ENCODE data around the gene MGAT1.

Gene MGAT1

GRCh38 chr5:180823940-180824629 is 21.5 kb upstream of the MGAT1 start:
- DNase-seq, result no peak

DNA sequence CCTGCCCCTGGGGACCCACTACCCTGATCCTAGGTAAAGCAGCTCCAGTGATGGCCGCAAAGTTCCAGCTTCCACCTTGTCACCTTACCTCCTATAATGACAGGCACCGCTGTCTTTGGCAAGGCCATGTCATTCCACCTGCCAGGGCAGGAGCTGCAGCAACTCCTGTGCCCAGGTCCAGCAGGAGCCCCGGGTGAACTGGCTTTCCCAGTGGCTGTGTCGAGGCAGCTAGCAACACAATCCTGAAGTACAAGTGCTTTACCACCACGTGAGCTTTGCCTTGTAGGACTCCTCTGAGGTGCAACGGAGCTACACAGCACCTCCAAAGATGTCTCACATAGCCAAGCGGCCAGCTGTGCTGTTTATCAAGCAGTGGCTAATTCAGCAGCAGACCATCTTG is 20.7 kb upstream of the MGAT1 start:
- DNase-seq, result no peak

DNA sequence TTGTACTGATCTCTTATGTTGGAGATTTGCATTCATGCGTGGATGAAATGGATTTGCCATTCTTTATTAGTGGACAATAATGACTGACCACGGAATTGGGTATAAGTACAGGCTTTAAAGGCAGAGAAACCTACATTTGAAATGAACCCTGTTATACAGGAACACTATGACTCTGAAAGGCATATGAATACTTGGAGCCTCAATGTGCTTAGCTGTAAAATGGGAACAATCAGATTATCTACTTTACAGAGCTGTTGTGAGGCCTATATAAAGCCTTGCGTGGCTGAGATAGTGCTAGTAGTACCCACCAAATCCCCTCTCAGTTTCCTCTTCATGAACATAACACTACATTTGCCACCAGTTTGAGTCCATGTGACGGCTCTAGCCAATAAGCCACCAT is 18.9 kb upstream of the MGAT1 start:
- no peak for DNase-seq

GRCh38 chr5:180820788-180821321 is 18.2 kb upstream of the MGAT1 start:
- no peak for DNase-seq

DNA sequence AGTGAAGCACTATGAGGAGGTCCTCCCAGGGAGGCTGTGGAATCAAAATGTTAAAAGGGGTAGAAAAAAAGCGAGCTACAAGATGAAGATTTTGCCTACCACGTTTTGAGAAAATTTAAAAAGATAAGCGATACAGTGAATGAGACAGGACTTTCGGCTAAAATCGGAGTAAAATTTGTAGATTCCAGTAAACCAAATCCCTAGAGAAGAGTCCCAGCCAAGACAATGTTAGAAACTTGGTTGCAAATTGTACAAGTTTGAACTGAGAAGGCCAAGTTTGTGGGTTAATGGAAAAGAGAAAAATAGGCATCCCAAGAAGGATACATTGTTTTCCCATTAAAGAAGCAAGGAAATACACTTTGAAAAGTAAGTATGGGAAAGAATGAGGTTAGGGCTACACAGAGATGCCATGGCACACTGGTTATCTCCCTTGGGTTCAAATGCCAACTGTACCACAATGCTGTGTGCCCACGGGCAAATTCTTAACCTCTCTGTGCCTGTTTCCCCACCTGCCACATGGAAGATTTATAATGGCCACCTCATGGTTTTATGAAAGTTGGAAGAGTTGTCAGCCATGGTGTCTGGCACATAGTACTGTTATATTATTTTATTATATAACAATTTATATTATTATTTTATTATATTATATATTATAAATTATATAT is 16.2 kb upstream of the MGAT1 start:
- DNase-seq, result no peak

- DNase-seq, result no peak
These were observed 15.5 kb upstream of the MGAT1 start for GRCh38 chr5:180817893-180818674.

DNA sequence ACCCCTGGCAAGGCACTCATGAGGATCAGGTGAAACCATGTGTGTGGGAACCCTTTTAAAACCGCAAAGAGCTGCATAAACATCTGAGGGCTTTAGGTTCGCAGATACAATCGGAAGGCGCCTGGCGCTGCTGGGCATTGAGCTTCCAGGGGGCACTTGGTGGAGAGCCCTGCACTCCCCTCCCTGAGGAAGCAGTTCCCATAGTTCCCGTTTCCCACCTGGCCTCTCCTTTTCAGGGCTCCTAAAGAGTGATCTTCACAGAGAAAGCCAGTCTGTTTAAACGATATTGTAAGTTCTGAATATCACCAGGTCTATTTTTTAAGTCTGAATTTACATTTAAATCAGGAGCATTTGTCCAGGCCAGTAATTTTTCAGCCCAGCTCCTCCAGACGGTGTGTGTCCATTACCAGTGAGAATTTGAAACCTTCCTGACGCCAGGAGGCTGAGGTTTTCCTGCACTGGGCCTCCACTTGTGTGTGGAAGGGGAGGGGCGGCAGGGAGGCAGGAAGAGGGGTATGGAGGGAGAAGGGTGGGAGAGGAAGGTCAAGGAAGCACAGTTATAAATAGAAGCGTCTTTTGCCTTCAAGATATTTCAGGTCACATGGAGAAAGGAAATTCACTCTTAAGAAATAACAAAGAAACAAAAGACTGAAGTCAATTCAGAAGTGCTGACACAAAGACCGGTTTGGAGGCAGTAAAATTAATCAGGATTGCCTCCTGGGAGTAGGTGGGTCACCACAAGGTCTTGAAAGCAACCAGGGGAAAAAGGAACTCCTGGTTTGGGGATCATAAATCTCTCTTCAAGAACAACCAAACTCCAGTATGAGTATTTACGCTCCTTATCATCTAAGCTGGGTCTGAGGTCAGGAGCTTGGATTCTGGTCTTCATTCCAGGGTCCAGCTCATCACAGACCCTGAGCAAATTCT is 14.3 kb upstream of the MGAT1 start:
- DNase-seq, result no peak

- DNase-seq, result no peak
These were observed 12.8 kb upstream of the MGAT1 start for GRCh38 chr5:180815293-180815917.

GRCh38 chr5:180813420-180813819 is 10.8 kb upstream of the MGAT1 start:
- DNase-seq, result no peak

DNA sequence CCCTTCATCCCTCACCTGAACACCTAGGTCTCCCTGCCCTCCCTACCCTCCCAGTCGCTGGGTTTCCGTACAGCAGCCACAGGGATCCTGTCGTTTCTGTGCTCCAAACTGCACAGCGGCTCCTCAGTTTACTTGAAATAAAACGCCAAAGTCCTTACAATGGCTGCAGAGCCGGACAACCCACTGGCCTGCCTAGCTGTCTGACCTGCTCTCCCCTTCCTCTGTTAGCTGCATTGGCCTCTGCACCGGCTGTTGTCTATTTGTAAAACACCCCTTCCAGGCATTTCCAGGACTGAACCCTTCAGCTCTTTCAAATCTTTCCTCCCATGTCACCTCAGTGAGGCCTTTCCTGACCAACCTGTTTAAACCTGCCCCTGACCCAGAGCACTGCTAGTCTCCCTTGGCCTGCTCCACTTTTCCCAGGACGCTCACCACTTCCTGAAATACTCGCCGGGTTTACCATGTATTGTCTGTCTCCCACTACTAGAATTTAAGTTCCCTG is 9.1 kb upstream of the MGAT1 start:
- no peak for DNase-seq

GRCh38 chr5:180810959-180811622 is 8.5 kb upstream of the MGAT1 start:
- DNase-seq, result no peak

DNA sequence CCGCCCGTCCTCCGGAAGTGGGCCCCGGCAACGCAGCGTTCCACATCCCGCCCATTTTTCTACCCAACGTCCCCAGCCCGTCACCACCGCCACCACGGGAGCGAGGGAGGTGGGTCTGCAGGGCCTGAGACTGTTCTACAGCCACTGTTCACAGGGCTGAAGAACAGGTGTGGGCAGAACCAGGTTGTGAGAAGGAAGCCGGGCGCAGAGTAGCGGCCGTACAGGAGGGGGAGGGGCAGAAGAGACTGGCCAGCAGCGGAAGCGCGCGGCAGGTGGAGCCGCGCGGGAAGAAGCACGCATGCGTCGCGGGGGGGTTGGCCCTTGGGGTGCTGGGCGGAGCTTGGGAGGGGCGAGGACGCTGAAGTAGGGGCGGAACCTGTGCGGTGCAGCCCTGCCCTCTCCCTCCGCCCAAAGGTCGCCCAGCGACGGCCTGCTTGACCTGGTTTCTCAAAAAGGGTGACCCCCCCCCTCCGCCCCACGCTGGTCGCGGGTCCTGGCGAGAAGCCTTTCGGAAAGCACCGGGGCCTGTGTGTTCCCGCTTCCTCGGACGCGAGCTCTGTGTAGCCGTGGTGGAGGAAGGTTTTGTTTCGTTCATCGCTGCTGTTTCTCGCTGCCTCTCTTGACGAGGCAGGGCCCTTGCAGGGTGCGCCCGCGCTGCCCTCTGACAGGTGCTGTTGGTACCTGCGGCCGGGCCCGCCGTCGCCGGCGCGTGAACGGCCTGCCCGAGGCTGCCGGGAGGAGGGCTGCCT is 7.8 kb upstream of the MGAT1 start:
- peak; percentile 94 for DNase-seq

DNA sequence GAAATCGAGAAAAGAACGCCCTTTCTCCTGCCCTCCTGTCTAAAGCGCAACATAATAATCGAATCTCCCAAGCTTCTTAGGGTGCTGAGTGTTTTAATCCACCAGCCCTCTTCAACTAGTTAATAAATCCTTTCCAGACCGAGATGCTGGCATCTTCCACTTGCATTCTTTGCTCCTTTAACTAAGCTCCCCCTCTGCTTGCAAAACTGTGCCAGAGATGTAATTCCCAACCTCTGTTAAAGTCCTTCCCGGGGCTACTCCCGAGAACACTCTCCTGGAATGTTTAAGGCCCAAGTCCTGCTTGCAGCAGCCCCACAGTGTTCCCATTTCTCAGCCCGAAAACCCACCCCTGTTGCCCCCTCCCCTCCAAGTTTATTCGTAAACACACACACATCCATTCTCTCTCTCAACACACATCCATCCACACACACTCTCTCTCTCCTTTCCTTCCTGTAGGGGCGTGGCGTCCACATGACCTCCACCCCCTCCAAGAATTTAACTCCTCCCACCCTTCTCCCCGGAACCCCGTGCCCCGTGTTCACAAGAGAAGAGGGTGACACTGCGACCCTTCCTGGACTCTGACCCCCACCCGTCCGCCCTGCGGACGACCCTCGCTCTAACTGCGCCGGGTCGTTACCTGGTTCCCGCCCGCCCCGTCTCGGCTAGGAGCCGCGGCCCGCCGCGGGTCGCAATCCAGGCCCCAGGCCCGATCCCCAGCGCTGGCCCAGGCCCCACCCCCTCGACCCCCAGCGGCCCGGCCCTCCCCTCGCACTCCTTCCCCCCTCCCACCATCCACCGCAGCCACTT is 7.0 kb upstream of the MGAT1 start:
- peak; percentile 73 for DNase-seq

- DNase-seq, result no peak
These were observed 5.9 kb upstream of the MGAT1 start for GRCh38 chr5:180808461-180809000.

- DNase-seq, result no peak
These were observed 5.2 kb upstream of the MGAT1 start for GRCh38 chr5:180807654-180808414.

DNA sequence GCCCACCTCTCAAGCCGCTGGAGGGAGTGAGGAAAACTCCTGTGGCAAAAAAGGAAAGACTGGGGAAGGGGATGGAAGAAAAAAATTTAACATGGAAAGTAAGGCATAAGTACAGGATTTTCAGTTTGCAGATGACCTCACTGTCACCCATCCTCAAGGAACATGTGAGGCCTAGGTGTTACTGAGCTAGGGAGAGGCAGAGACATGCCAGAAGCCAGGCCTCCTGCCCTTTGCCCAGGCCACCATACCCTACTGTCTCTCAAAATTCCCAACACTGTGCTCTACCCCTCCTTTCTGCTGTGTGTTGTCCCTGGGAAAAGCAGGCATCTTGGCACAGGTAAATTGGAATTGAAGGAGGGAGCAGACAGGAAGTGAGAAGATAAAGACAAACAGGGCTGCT is 4.4 kb upstream of the MGAT1 start:
- DNase-seq, result no peak

DNA sequence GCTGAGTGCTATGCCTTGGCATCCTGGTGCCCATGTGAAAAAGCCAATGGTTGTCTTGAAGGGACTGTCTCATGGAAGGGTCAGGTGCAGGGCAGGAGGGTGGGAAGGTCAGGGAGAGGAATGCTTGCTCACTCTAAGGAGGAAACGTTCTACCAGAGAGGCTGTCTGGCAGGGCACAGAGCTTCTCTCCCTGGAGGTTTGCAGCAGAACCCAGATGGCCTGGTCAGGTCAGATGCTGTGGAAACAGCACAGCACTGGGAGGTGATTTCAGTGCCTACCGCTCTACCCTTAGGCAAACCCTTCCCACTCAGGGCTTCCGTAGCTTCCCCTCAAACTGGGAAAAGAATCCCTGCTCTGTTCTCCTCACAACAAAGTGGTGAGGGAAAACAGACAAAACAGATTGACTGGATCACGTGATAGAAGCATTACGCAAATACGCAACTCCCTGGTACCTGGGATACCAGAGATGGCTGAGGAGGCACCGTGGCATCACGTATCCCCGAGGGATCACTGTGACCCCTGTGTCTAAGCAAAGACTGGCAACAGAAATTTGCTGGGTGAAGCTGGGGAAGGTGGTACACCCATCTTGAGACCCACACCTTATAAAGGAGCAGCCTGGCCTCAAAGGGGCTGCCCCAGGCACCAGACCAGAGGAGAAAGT is 3.9 kb upstream of the MGAT1 start:
- no peak for DNase-seq

GRCh38 chr5:180804129-180804618 is 1.6 kb upstream of the MGAT1 start:
- peak; percentile 27 for DNase-seq
